ENCODE data around the gene TOP3B. TPM values are rescaled to one million over a fixed set of nuclear protein-coding genes. Genes with fewer than 3 reads are reported as not detected.

The TOP3B gene
- total and polyA plus RNA-seq, 10 of the 15 experiments (the other 5 are each of a cell fraction or from before 2014, with no cell fraction given), result 0.60 to 47.3 (median 33.7) TPM

GRCh38 chr22:21945453-21946261 is 36.9 kb downstream of the TOP3B start:
- Histone ChIP-seq H3K4me1 (ENCODE audit: control insufficient read depth, insufficient read depth, low read length) (peaks cover 3% of the 10 kb centered on the region; the same call in 1 of the 2 replicates), H3K9me3 (replicated peaks; ENCODE audit: control insufficient read depth, insufficient read depth, low read length) (no peaks in the 10 kb centered on the region), H3K9ac (ENCODE audit: control insufficient read depth, insufficient read depth, low read length) (no peak overlapping the region), H3K27ac (ENCODE audit: control insufficient read depth, insufficient read depth) (no peak overlapping the region), H4K20me1 (ENCODE audit: control insufficient read depth, insufficient read depth) (no peaks in the 10 kb centered on the region), H3K4me2 (ENCODE audit: control insufficient read depth, insufficient read depth) (no peak overlapping the region), H2AFZ (ENCODE audit: control insufficient read depth, low read depth, low read length) (no peak overlapping the region), H3K79me2 (ENCODE audit: control insufficient read depth, insufficient read depth, low read length) (no peaks in the 10 kb centered on the region), H3K36me3 (ENCODE audit: control insufficient read depth in 2 of 2, insufficient read depth in 2 of 2, low read length in 1 of 2) (no peaks in the 10 kb centered on the region), H3K4me3 (no peak overlapping the region), H3K27me3 (replicated peaks in 1 of 2; ENCODE audit: control insufficient read depth in 2 of 2, insufficient read depth in 2 of 2, low read length in 1 of 2) (no peaks in the 10 kb centered on the region)
- in situ Hi-C loops (cut with MboI) (loop anchor here (5.0 kb wide), 1 partner anchor 233 kb away; no protein-coding TSS in a partner anchor), intact Hi-C loops (cut with micrococcal nuclease; ENCODE audit: unreplicated experiment) (no loop called here)
- FAIRE-seq (no peak), DNase-seq (ENCODE audit: low read depth, low spot score) (no peak), ATAC-seq (no peak)
- ChIA-PET SMC1A (ENCODE audit: uncharacterized antibody, unreplicated experiment) (no interaction called here), POLR2A (no interaction called here), CTCF (interaction anchor here (1.0 kb wide), 1 partner anchor 7 kb away, joined by 3 read pairs; the partner anchor contains the start of gene PPM1F), RAD21 (ENCODE audit: unreplicated experiment) (no interaction called here)
- WGBS (ENCODE audit: insufficient coverage, insufficient replicate concordance, low lambda C conversion rate, missing lambda C conversion rate), result 84% methylated on average over 13 of the region's 13 CpGs
- BruUV-seq (replicated peaks), result no TSS peak
- TF ChIP-seq, protein P1, sequence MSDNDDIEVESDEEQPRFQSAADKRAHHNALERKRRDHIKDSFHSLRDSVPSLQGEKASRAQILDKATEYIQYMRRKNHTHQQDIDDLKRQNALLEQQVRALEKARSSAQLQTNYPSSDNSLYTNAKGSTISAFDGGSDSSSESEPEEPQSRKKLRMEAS (IDR thresholded peaks at IDR 0.05; ENCODE audit: low read depth, low read length), result no peak
- TF ChIP-seq ZNF274 (IDR thresholded peaks at IDR 0.05; ENCODE audit: insufficient read depth, insufficient read length) (no peak), PML (IDR thresholded peaks at IDR 0.05; ENCODE audit: low read length) (no peak), RAD51 (IDR thresholded peaks at IDR 0.05) (no peak), MXI1 (IDR thresholded peaks at IDR 0.05; ENCODE audit: low read depth, low read length) (no peak), NFYA (IDR thresholded peaks at IDR 0.05; ENCODE audit: borderline replicate concordance, low read depth, low read length) (no peak), TCF7 (IDR thresholded peaks at IDR 0.05; ENCODE audit: borderline replicate concordance) (no peak), EZH2 (IDR thresholded peaks at IDR 0.05; ENCODE audit: borderline replicate concordance, control insufficient read depth, low read depth, low read length) (no peak), NFYB (IDR thresholded peaks at IDR 0.05; ENCODE audit: insufficient read depth, low read depth, low read length) (no peak), HDGF (IDR thresholded peaks at IDR 0.05) (no peak), MYB (IDR thresholded peaks at IDR 0.05; ENCODE audit: borderline replicate concordance, low read depth, low read length) (no peak), TARDBP (IDR thresholded peaks at IDR 0.05; ENCODE audit: borderline replicate concordance) (no peak)
- TF ChIP-seq, protein P2, sequence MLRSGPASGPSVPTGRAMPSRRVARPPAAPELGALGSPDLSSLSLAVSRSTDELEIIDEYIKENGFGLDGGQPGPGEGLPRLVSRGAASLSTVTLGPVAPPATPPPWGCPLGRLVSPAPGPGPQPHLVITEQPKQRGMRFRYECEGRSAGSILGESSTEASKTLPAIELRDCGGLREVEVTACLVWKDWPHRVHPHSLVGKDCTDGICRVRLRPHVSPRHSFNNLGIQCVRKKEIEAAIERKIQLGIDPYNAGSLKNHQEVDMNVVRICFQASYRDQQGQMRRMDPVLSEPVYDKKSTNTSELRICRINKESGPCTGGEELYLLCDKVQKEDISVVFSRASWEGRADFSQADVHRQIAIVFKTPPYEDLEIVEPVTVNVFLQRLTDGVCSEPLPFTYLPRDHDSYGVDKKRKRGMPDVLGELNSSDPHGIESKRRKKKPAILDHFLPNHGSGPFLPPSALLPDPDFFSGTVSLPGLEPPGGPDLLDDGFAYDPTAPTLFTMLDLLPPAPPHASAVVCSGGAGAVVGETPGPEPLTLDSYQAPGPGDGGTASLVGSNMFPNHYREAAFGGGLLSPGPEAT (IDR thresholded peaks at IDR 0.05; ENCODE audit: low read depth), result no peak
- TF ChIP-seq, protein P3, sequence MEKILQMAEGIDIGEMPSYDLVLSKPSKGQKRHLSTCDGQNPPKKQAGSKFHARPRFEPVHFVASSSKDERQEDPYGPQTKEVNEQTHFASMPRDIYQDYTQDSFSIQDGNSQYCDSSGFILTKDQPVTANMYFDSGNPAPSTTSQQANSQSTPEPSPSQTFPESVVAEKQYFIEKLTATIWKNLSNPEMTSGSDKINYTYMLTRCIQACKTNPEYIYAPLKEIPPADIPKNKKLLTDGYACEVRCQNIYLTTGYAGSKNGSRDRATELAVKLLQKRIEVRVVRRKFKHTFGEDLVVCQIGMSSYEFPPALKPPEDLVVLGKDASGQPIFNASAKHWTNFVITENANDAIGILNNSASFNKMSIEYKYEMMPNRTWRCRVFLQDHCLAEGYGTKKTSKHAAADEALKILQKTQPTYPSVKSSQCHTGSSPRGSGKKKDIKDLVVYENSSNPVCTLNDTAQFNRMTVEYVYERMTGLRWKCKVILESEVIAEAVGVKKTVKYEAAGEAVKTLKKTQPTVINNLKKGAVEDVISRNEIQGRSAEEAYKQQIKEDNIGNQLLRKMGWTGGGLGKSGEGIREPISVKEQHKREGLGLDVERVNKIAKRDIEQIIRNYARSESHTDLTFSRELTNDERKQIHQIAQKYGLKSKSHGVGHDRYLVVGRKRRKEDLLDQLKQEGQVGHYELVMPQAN (conservative IDR thresholded peaks at IDR 0.05), result no peak
- TF ChIP-seq, protein P4, sequence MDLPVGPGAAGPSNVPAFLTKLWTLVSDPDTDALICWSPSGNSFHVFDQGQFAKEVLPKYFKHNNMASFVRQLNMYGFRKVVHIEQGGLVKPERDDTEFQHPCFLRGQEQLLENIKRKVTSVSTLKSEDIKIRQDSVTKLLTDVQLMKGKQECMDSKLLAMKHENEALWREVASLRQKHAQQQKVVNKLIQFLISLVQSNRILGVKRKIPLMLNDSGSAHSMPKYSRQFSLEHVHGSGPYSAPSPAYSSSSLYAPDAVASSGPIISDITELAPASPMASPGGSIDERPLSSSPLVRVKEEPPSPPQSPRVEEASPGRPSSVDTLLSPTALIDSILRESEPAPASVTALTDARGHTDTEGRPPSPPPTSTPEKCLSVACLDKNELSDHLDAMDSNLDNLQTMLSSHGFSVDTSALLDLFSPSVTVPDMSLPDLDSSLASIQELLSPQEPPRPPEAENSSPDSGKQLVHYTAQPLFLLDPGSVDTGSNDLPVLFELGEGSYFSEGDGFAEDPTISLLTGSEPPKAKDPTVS (IDR thresholded peaks at IDR 0.05; ENCODE audit: low read depth, low read length), result no peak
